IMR-90 (cell line): ENCODE data around the gene PIM3. TPM values are rescaled to one million over a fixed set of nuclear protein-coding genes. Genes with fewer than 3 reads are reported as not detected.

Experiments
- ATAC-seq: fragments of 200-7000 bp; cut with Tn5 transposase; 2 replicates; pipeline ENCODE4 v1.9.1; 2020; ENCODE audit warnings: low read depth, mild to moderate bottlenecking, moderate library complexity
- BruUV-seq: library from RNA; stranded (reverse); fragments of 400-500 nt; replicated peaks from 2 replicates; lab custom pipeline; 2021; lab: Mats Ljungman, UMichigan
- CTCF ChIA-PET: fragments of 300-600 bp; formaldehyde crosslinking; extraction: SDS; loops from one replicate; lab custom pipeline; 2021; ENCODE audit warnings: antibody characterized with exemption; lab: Yijun Ruan, JAX
- POLR2A ChIA-PET: fragments of 300-600 bp; sonication (Branson Sonifier 250); formaldehyde crosslinking; loops from one replicate; lab custom pipeline; 2022; ENCODE audit warnings: antibody characterized with exemption; ENCODE audit not compliant: unreplicated experiment; lab: Charles Lee
- DNase-seq: peaks from one replicate; pipeline ENCODE4 v3.0.0; 2013
- H2AFZ ChIP-seq: replicated peaks from 2 replicates; pipeline ENCODE3; 2013; ENCODE audit warnings: low read length, mild to moderate bottlenecking; ENCODE audit not compliant: poor library complexity
- H2AK5ac ChIP-seq: 2 replicates; pipeline ENCODE4 v1.6.1; 2013; ENCODE audit warnings: low read depth, low read length, inconsistent platforms
- H2AK9ac ChIP-seq: replicated peaks from 2 replicates; pipeline ENCODE3; 2013; ENCODE audit warnings: mild to moderate bottlenecking, low read depth, low read length, moderate library complexity; ENCODE audit not compliant: poor library complexity
- H2BK120ac ChIP-seq: 2 replicates; pipeline ENCODE4 v1.6.1; 2013; ENCODE audit warnings: low read depth, low read length, inconsistent platforms
- H2BK15ac ChIP-seq: 3 replicates; pipeline ENCODE4 v1.6.1; 2013; ENCODE audit warnings: low read depth, low read length, inconsistent platforms
- H2BK20ac ChIP-seq: 2 replicates; pipeline ENCODE4 v1.6.1; 2013; ENCODE audit warnings: low read depth, mild to moderate bottlenecking, inconsistent platforms, low read length, moderate library complexity
- H2BK5ac ChIP-seq: 2 replicates; pipeline ENCODE4 v1.6.1; 2013; ENCODE audit warnings: mild to moderate bottlenecking, low read depth, low read length, inconsistent platforms; ENCODE audit not compliant: poor library complexity, severe bottlenecking
- H3K14ac ChIP-seq: replicated peaks from 2 replicates; pipeline ENCODE4 v1.6.1; 2013; ENCODE audit warnings: low read depth, low read length, inconsistent platforms
- H3K18ac ChIP-seq: 2 replicates; pipeline ENCODE4 v1.6.1; 2013; ENCODE audit warnings: low read depth, low read length, control low read depth
- H3K23ac ChIP-seq: 2 replicates; pipeline ENCODE4 v1.6.1; 2013; ENCODE audit warnings: low read depth, low read length, inconsistent platforms
- H3K27ac ChIP-seq: 2 replicates; pipeline ENCODE4 v1.5.1; 2013; ENCODE audit warnings: mild to moderate bottlenecking, control low read depth, low read length; ENCODE audit not compliant: insufficient read depth
- H3K27me3 ChIP-seq: 2 replicates; pipeline ENCODE4 v1.6.1; 2013; ENCODE audit warnings: low read length; ENCODE audit not compliant: control insufficient read depth, insufficient read depth
- H3K36me3 ChIP-seq: 2 replicates; pipeline ENCODE4 v1.6.1; 2013; ENCODE audit warnings: low read length, mixed read lengths; ENCODE audit not compliant: control insufficient read depth, insufficient read depth
- H3K4ac ChIP-seq: 2 replicates; pipeline ENCODE4 v1.6.1; 2013; ENCODE audit warnings: low read depth, low read length, inconsistent platforms
- H3K4me1 ChIP-seq: 2 replicates; pipeline ENCODE4 v1.6.1; 2013; ENCODE audit warnings: low read length, mixed read lengths; ENCODE audit not compliant: control insufficient read depth, insufficient read depth
- H3K4me2 ChIP-seq: 2 replicates; pipeline ENCODE4 v1.6.1; 2013; ENCODE audit warnings: low read depth, mild to moderate bottlenecking, control low read depth, low read length, moderate library complexity
- H3K4me3 ChIP-seq: 2 replicates; pipeline ENCODE4 v1.5.1; 2013; ENCODE audit warnings: low read depth, mild to moderate bottlenecking, control low read depth, low read length, moderate library complexity; ENCODE audit not compliant: insufficient read depth
- H3K56ac ChIP-seq: 2 replicates; pipeline ENCODE4 v1.6.1; 2013; ENCODE audit warnings: low read length, inconsistent platforms; ENCODE audit not compliant: insufficient read depth; ENCODE audit errors: extremely low read depth
- H3K79me1 ChIP-seq, 2 experiments: 2 replicates each; pipeline ENCODE4 v1.6.1; 2013; ENCODE audit warnings: low read length in 2 of 2, inconsistent platforms in 1 of 2, low read depth in 1 of 2
- H3K9ac ChIP-seq: 2 replicates; pipeline ENCODE4 v1.6.1; 2013; ENCODE audit warnings: low read depth, low read length, control low read depth
- H3K9me1 ChIP-seq: 2 replicates; pipeline ENCODE4 v1.6.1; 2013; ENCODE audit warnings: low read length, inconsistent platforms; ENCODE audit not compliant: insufficient read depth
- H3K9me3 ChIP-seq: 2 replicates; pipeline ENCODE4 v1.6.1; 2013; ENCODE audit warnings: low read length; ENCODE audit not compliant: control insufficient read depth, insufficient read depth
- H4K20me1 ChIP-seq: 2 replicates; pipeline ENCODE4 v1.6.1; 2013; ENCODE audit warnings: low read length, inconsistent platforms; ENCODE audit not compliant: insufficient read depth
- H4K5ac ChIP-seq: 2 replicates; pipeline ENCODE4 v1.6.1; 2013; ENCODE audit warnings: mild to moderate bottlenecking, low read depth, low read length, control low read depth
- H4K8ac ChIP-seq, 2 experiments: 2 replicates each; pipeline ENCODE4 v1.6.1; 2013; ENCODE audit warnings: low read depth in 2 of 2, low read length in 2 of 2, control low read depth in 1 of 2, inconsistent platforms in 1 of 2
- H4K91ac ChIP-seq: 2 replicates; pipeline ENCODE4 v1.6.1; 2013; ENCODE audit warnings: low read depth, low read length, inconsistent platforms; ENCODE audit not compliant: insufficient read depth
- CEBPB ChIP-seq: IDR thresholded peaks from 2 replicates; pipeline ENCODE4 v1.6.1; 2012; ENCODE audit warnings: low read depth, low read length, improper control_type of control experiment
- CHD1 ChIP-seq: IDR thresholded peaks from 2 replicates; pipeline ENCODE4 v1.6.1; 2012; ENCODE audit warnings: low read depth, low read length, improper control_type of control experiment
- CTCF ChIP-seq: conservative IDR thresholded peaks from 2 replicates; pipeline ENCODE4 v1.5.1; 2012; ENCODE audit warnings: mild to moderate bottlenecking, low read depth, low read length, improper control_type of control experiment
- FOS ChIP-seq: fragments of 150-350 bp; IDR thresholded peaks from 2 replicates; pipeline ENCODE4 v1.6.1; 2016; ENCODE audit warnings: low read depth, low read length
- MAFK ChIP-seq: IDR thresholded peaks from 2 replicates; pipeline ENCODE4 v1.6.1; 2012; ENCODE audit warnings: low read depth, low read length, improper control_type of control experiment
- MAZ ChIP-seq: IDR thresholded peaks from 2 replicates; pipeline ENCODE4 v1.6.1; 2012; ENCODE audit warnings: low read depth, mild to moderate bottlenecking, low read length, improper control_type of control experiment, moderate library complexity, borderline replicate concordance
- MXI1 ChIP-seq: IDR thresholded peaks from 2 replicates; pipeline ENCODE4 v1.6.1; 2012; ENCODE audit warnings: low read depth, mild to moderate bottlenecking, low read length, moderate library complexity, borderline replicate concordance
- NFE2L2 ChIP-seq: fragments of 150-350 bp; IDR thresholded peaks from 2 replicates; pipeline ENCODE4 v1.6.1; 2016; ENCODE audit warnings: low read depth, mild to moderate bottlenecking, low read length
- POLR2A ChIP-seq: IDR thresholded peaks from 2 replicates; pipeline ENCODE4 v1.6.1; 2012; ENCODE audit warnings: mild to moderate bottlenecking, low read depth, low read length
- RAD21 ChIP-seq: IDR thresholded peaks from 2 replicates; pipeline ENCODE4 v1.6.1; 2012; ENCODE audit warnings: low read length, improper control_type of control experiment
- RCOR1 ChIP-seq: IDR thresholded peaks from 2 replicates; pipeline ENCODE4 v1.6.1; 2012; ENCODE audit warnings: mild to moderate bottlenecking, low read length, improper control_type of control experiment; ENCODE audit not compliant: insufficient replicate concordance
- SMC3 ChIP-seq: fragments of 150-350 bp; IDR thresholded peaks from 2 replicates; pipeline ENCODE4 v1.6.1; 2016; ENCODE audit warnings: low read depth, mild to moderate bottlenecking, antibody characterized with exemption, low read length, moderate library complexity
- WGBS, 2 experiments: methylation state at CpG; one replicate each; pipeline versions ENCODE4 v1.1.5 to v1.1.7; 2013; ENCODE audit warnings: missing lambda C conversion rate in 2 of 2; ENCODE audit not compliant: insufficient read length in 1 of 2; ENCODE audit errors: extremely low coverage in 2 of 2; 5-methylcytosine and 5-hydroxymethylcytosine counted together
- dilution Hi-C: fragments of 300-500 bp; cut with HindIII; formaldehyde crosslinking; loops from one replicate; pipeline ENCODE4 v1.14.3; 2018; ENCODE audit warnings: low sequenced_read_pairs; ENCODE audit not compliant: unreplicated experiment
- in situ Hi-C: fragments of 300-500 bp; cut with MboI; formaldehyde crosslinking; loops from 3 replicates; pipeline ENCODE4 v1.14.3; 2019; ENCODE audit warnings: low sequenced_read_pairs, inconsistent platforms, mixed read lengths
- intact Hi-C: fragments of 100-400 bp; cut with micrococcal nuclease; formaldehyde crosslinking; loops from 2 replicates; pipeline ENCODE4 v1.10.0; 2022
- polyA plus RNA-seq, 3 experiments: library from polyadenylated mRNA; depleted of rRNA; stranded (reverse); fragments of >200 nt; gene quantifications; 2 replicates each; pipeline ENCODE4 v1.2.3, GENCODE V29; 2012; ENCODE audit warnings: low replicate concordance in 1 of 3
- total RNA-seq: library from RNA; depleted of rRNA; stranded (reverse); fragments of >200 nt; gene quantifications from 2 replicates; pipeline ENCODE4 v1.2.3, GENCODE V29; 2012
- TF ChIP-seq, protein P1 (sequence below): fragments of 150-350 bp; IDR thresholded peaks from 2 replicates; pipeline ENCODE4 v1.6.1; 2016; ENCODE audit warnings: low read depth, mild to moderate bottlenecking, low read length, moderate library complexity, borderline replicate concordance

PIM3 gene
- total and polyA plus RNA-seq, 2 of the 4 experiments (the other 2 are of a cell fraction): 8.6 to 24.7 TPM

- TF ChIP-seq CTCF (no peak), MAZ (no peak)
Measured at GRCh38 chr22:49947296-49947622, 13.3 kb upstream of the PIM3 start (continued).

GRCh38 chr22:49948116-49948957, 12.2 kb upstream of the PIM3 start:
- no peak overlapping the region for H3K4ac ChIP-seq
- no peak overlapping the region for H3K14ac ChIP-seq
- H2BK120ac ChIP-seq: no peak overlapping the region
- POLR2A ChIA-PET: no interaction called here
- TF ChIP-seq NFE2L2 (no peak), CHD1 (no peak), POLR2A (no peak), RAD21 (no peak), CEBPB (no peak), MXI1 (no peak), FOS (no peak), MAFK (no peak), RCOR1 (no peak), SMC3 (no peak)
- TF ChIP-seq, protein P1, sequence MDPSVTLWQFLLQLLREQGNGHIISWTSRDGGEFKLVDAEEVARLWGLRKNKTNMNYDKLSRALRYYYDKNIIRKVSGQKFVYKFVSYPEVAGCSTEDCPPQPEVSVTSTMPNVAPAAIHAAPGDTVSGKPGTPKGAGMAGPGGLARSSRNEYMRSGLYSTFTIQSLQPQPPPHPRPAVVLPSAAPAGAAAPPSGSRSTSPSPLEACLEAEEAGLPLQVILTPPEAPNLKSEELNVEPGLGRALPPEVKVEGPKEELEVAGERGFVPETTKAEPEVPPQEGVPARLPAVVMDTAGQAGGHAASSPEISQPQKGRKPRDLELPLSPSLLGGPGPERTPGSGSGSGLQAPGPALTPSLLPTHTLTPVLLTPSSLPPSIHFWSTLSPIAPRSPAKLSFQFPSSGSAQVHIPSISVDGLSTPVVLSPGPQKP: no peak
- no peak overlapping the region for H2BK20ac ChIP-seq
- H2BK15ac ChIP-seq: no peak overlapping the region
- no peak overlapping the region; the same call in 1 of the 2 replicates for H2AK5ac ChIP-seq
- H3K36me3 ChIP-seq: no peaks in the 10 kb centered on the region
- H3K18ac ChIP-seq: no peak overlapping the region
- H2AK9ac ChIP-seq: peak overlapping the region; percentile 37
- no peak overlapping the region for H3K56ac ChIP-seq
- H3K4me1 ChIP-seq: peaks cover 27% of the 10 kb centered on the region
- H3K23ac ChIP-seq: no peak overlapping the region
- no peak for DNase-seq
- intact Hi-C loops (no loop called here), dilution Hi-C loops (no loop called here), in situ Hi-C loops (no loop called here)
- H4K91ac ChIP-seq: no peak overlapping the region
- no peaks in the 10 kb centered on the region for H4K20me1 ChIP-seq
- no peaks in the 10 kb centered on the region for H3K9me3 ChIP-seq
- WGBS, 2 experiments: 84% methylated on average over 11 of the region's 23 CpGs; no CpG with 5 or more reads in 1 of the 2 experiments
- H4K8ac ChIP-seq: no peak overlapping the region
- 0 out of 4 replicates have a peak, but pooled peaks cover 0 to 4% of the 10 kb centered on the region in 2 experiments for H3K79me1 ChIP-seq
- no TSS peak for BruUV-seq
- H3K9me1 ChIP-seq: peaks cover 23% of the 10 kb centered on the region
- H3K4me2 ChIP-seq: no peak overlapping the region
- no peaks in the 10 kb centered on the region for H3K27me3 ChIP-seq
- CTCF ChIA-PET: no interaction called here
- H2AFZ ChIP-seq: no peak overlapping the region
- no peak for ATAC-seq
- no peak overlapping the region for H3K4me3 ChIP-seq
- no peak overlapping the region for H3K9ac ChIP-seq
- no peak overlapping the region for H4K5ac ChIP-seq
- H2BK5ac ChIP-seq: no peak overlapping the region
- H3K27ac ChIP-seq: no peak overlapping the region
